Fibroblast of skin of left quadriceps (primary cell): Measurements from ENCODE around the gene ULK2.

Experiments
- DNase-seq, 2 experiments: peaks; one replicate each; pipeline ENCODE4 v3.0.0-alpha.2; 2013; ENCODE audit warnings: low read depth in 2 of 2

ULK2 gene

DNA sequence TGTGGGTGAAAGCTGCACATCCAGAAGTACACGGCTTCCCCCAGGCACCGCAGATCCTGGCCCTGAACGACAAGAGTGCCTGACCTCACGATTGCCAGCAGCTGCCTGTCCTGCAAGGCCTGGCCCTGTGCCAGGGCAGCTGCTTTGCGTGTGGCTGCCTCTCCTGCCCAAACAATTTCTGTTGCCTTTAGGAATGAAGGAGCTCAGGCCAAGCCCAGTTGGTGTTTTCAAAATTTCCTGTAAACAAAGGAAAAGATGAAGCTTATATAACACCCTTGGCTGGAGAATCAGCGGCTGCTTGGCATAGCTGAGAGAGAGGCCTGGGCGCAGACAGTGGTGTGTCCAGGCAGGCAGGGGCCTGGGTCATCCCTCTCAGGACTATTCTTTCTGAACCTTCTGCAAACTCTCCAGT is 139.6 kb downstream of the ULK2 start:
- DNase-seq = no peak

DNA sequence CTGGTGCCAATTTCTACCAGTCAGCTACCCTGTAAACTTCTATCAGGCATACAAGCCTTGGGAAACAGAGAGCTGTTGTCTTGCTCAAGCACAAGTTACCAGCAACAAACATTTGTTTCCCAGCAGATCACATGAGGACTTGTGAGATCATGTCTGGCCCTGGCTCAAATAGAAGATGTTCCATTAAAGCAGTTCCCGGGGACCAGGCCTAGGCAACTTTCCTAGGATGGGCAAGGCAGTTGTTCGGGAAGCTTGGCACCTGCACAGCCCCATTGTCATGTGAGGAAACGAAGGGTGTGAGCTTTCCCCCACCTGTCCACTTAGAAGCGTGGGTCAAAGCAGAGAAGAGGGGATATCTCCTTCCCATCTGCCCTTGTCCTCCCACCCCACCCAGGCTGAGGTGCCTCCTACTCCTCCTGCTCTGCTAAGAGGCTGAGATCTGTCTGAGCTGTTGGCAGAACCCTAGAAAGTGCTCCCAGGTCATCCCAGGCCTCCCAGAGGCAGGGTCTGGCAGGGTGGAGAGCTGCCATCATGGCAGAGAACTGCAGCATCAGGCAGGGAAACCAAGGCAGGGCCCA is 140.1 kb downstream of the ULK2 start:
- DNase-seq = no peak

DNA sequence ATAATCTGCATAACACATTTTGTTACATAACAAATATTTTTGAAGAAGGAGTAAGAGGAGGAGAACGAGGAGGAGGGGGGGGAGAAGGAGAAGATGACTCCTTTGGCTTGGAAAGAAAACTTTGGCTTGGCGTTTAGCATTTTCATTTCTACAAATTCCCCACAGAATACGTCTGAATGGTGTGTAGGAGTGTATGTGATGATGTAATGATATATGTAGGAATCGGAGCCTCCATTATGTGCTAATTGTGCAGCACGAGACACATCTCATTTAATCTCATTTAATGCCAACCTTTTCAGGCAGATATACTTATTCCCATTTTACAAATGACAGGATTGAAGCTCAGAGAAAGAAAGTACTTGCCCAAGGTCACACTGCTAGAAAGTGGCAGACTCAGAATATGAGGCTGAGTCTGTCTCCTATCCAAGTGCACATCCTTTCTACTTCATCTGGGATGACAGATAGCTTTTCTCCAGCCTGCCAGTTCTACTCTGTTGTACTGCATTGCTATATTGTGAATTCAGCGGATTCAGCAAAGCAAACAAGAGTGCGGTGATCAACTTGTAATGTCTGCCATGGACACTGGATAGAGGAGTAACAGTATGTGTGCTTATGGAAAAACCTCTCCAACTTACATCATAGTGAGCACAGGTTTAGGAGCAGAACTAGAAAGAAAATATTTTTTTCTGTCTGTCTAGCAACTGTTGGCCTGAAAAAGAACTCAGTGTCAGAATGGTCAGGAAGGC is 140.9 kb downstream of the ULK2 start:
- no peak for DNase-seq

DNA sequence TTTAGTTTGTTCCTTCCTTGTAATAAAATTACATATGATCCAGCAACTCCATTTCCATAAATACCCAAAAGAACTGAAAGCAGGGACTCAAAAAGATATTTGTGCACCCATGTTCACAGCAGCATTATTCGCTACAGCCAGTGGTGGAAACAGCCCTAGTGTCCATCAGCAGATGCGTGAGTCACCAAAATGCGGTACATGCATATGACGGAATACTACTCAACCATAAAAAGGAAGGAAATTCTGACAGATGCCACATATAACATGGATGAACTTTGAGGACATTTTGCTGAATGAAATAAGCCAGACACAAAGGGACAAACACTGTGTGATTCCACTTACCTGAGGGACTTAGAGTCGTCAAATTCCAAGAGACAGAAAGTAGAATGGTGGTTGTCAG is 142.2 kb downstream of the ULK2 start:
- DNase-seq = no peak

DNA sequence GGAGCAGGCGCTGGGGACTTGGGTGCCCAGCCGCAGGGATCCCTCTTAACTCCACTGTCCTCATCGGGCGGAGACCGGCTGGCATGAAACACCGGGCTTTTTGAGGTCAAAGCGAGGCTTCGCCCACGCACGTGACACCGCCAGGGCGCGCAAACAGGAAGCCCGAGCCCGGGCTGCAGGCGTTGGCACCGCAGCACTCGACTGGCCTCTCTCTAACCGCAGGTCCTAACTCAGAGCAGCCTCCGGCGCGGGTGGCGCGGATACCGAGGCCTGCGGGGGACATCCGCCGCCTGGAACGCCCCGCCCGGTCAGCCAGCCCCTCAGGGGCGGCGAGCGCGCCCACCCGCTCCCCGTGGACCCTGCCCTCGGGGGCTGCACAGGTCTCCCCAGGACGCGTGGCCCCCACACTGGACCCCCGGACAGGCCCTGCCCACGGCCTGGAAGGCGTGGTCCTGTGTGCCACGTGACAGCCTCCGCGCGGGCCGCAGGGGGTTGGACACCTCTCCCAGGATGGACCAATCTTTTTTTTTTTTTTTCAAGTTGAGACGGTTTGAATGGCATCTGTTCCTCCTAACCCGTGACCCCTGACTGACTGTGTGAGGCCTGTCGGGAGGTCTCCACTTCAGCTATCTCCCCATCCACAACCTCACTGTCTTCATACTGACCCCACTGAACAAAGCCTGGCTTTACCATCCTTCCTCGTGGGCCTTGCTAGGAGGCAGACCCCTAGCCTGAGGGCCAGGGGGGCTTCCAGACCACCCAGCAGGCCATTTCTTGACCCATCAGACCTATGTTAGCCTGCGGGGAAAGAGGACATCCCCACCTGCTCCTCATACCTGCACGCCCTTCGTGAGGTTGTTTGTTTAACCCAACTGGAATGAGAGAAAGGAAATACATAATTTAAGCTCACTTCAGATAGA is 143.0 kb downstream of the ULK2 start:
- DNase-seq = no peak

DNA sequence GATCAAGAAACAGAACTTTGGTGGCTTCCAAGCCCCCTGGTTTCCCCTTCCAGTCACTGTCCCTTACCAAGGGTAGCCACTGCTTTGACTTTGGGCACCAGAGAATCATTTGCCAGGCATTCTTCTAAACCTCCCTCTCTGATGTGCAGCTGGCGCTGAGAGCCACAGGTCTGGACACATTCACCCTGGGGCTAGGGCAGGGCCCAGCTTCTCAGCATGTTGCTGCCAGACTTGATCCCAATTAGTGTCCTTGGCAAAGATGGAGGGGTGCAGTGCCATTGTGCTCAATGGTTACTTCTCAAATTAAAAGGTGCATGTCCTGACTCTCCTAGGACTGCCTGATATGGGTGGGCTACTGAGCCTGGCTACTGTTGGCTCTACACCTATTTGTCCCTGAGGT is 143.8 kb downstream of the ULK2 start:
- DNase-seq = no peak
